Gastrocnemius medialis (tissue), 4 donors: ENCODE data around the gene FOLR1.
"Not testable (repeated sequence)": the region's sequence is repeated elsewhere in the genome, so short reads cannot be mapped to it uniquely, and the experiment has no call there.

Experiments
- POLR2A ChIP-seq, 2 donors: fragments of 450-650 bp; IDR thresholded peaks; one replicate each; pipeline ENCODE4 v1.6.1; 2017; ENCODE audit warnings: antibody characterized with exemption in 2 of 2, mild to moderate bottlenecking in 2 of 2, moderate library complexity in 2 of 2
- TF ChIP-seq, protein P1 (sequence below), 5 experiments: fragments of 450-650 bp in 3 of 5; fragments of 200-600 bp in 2 of 5; sonication (generic) in 2 of 5; IDR thresholded peaks in 4 of 5; conservative IDR thresholded peaks in 1 of 5; 1 replicate in 4 of 5; 2 replicates in 1 of 5; pipeline ENCODE4 v1.5.1; 2016 to 2019; ENCODE audit warnings: antibody characterized with exemption in 5 of 5, mild to moderate bottlenecking in 3 of 5, moderate library complexity in 3 of 5

DNA sequence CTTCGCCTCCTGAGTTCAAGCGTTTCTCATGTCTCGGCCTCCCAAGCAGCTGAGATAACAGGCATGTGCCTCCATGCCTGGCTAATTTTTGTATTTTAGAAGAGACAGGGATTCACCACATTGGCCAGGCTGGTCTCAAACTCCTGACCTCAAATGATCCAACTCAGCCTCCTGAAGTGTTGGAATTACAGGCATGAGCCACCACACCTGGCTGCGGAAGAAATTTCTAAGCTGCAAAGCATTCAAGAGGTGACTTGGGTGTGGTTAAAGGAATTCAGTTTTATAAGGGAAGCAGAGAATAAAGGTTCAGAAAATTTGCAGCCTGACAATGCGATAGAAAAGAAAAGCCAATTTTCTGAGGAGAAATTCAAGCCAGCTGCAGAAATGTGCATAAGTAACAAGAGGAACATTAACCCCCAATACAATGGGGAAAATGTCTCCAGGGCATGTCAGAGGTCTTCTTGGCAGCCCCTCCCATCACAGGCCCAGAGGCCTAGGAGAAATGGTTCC lies 22.8 kb upstream of the FOLR1 start:
- TF ChIP-seq, protein P1, sequence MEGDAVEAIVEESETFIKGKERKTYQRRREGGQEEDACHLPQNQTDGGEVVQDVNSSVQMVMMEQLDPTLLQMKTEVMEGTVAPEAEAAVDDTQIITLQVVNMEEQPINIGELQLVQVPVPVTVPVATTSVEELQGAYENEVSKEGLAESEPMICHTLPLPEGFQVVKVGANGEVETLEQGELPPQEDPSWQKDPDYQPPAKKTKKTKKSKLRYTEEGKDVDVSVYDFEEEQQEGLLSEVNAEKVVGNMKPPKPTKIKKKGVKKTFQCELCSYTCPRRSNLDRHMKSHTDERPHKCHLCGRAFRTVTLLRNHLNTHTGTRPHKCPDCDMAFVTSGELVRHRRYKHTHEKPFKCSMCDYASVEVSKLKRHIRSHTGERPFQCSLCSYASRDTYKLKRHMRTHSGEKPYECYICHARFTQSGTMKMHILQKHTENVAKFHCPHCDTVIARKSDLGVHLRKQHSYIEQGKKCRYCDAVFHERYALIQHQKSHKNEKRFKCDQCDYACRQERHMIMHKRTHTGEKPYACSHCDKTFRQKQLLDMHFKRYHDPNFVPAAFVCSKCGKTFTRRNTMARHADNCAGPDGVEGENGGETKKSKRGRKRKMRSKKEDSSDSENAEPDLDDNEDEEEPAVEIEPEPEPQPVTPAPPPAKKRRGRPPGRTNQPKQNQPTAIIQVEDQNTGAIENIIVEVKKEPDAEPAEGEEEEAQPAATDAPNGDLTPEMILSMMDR (IDR thresholded peaks at IDR 0.05 in 4 of 5, conservative IDR thresholded peaks at IDR 0.05 in 1 of 5): not testable (repeated sequence)
- not testable (repeated sequence) for TF ChIP-seq POLR2A (IDR thresholded peaks at IDR 0.05)
